Sigmoid colon (tissue), 7 donors: ENCODE data around the gene CHPT1. TPM values are rescaled to one million over a fixed set of nuclear protein-coding genes. Genes with fewer than 3 reads are reported as not detected.

Experiments used
- DNase-seq: peaks from one replicate; pipeline ENCODE4 v3.0.0-alpha.2; 2019
- H3K27ac ChIP-seq, 4 donors: fragments of 200-600 bp; sonication (generic); one replicate each; pipeline ENCODE4 v1.5.1; 2016 to 2019; ENCODE audit warnings: mild to moderate bottlenecking in 1 of 4
- H3K27me3 ChIP-seq, 3 donors: fragments of 200-600 bp; sonication (generic); one replicate each; pipeline ENCODE4 v1.5.1; 2019; ENCODE audit warnings: mild to moderate bottlenecking in 1 of 3
- H3K36me3 ChIP-seq, 4 donors: fragments of 200-600 bp; sonication (generic); one replicate each; pipeline ENCODE4 v1.5.1; 2016 to 2019
- H3K4me1 ChIP-seq, 4 donors: fragments of 200-600 bp; sonication (generic); one replicate each; pipeline ENCODE4 v1.5.1; 2017 to 2019
- H3K4me3 ChIP-seq, 4 donors: fragments of 200-600 bp; sonication (generic); one replicate each; pipeline ENCODE4 v1.5.1; 2017 to 2019; ENCODE audit warnings: mild to moderate bottlenecking in 2 of 4, moderate library complexity in 1 of 4
- H3K9me3 ChIP-seq, 4 donors: fragments of 200-600 bp in 3 of 4; sonication (generic) in 3 of 4; one replicate each; pipeline versions ENCODE4 v1.5.1 to v1.6.1; 2013 to 2019
- CTCF ChIP-seq, 4 experiments: fragments of 450-650 bp in 3 of 4; fragments of 200-600 bp in 1 of 4; IDR thresholded peaks; one replicate each; pipeline ENCODE4 v1.5.1; 2016 to 2019; ENCODE audit warnings: antibody characterized with exemption in 4 of 4, mild to moderate bottlenecking in 3 of 4, moderate library complexity in 2 of 4
- EP300 ChIP-seq, 4 donors: sonication (generic); formaldehyde crosslinking; IDR thresholded peaks; one replicate each; pipeline ENCODE4 v1.6.1; 2017; ENCODE audit warnings: antibody characterized with exemption in 4 of 4
- POLR2A ChIP-seq, 2 donors: fragments of 450-650 bp; IDR thresholded peaks; one replicate each; pipeline ENCODE4 v1.6.1; 2016; ENCODE audit warnings: antibody characterized with exemption in 2 of 2, mild to moderate bottlenecking in 2 of 2, moderate library complexity in 2 of 2
- POLR2AphosphoS5 ChIP-seq, 4 donors: sonication (generic); formaldehyde crosslinking; IDR thresholded peaks; one replicate each; pipeline ENCODE4 v1.6.1; 2017; ENCODE audit warnings: antibody characterized with exemption in 4 of 4
- WGBS, 2 donors: extraction: QIAGEN DNeasy Blood & Tissue Kit; methylation state at CpG; one replicate each; pipeline ENCODE4 v1.1.7; 2013; 5-methylcytosine and 5-hydroxymethylcytosine counted together
- intact Hi-C: fragments of 100-400 bp; cut with DNase I; formaldehyde crosslinking; loops from one replicate; pipeline ENCODE4 v1.15.1; 2023
- polyA plus RNA-seq, 3 donors: library from polyadenylated mRNA; stranded (reverse); fragments of 200-250 nt; gene quantifications; one replicate each; pipeline ENCODE4 v1.2.3, GENCODE V29; 2013
- total RNA-seq, 4 donors: library from RNA; depleted of rRNA; stranded (reverse); fragments of >200 nt; gene quantifications; one replicate each; pipeline ENCODE4 v1.1.0, GENCODE V29; 2016
- donor health status: healthy with polysubstance abuse.
- donor health status: Bipolar disorder and iron deficiency.
- donor health status: healthy.

The CHPT1 gene
- total and polyA plus RNA-seq, 7 donors = 49.9 to 118 (median 58.1) TPM

GRCh38 chr12:101738920-101739665 is 41.7 kb downstream of the CHPT1 start, which contains the start of gene SYCP3:
SYCP3 (minus strand) TSS chr12:101739462; CDS start chr12:101737935, 1,527 bp downstream.
- Histone ChIP-seq H3K4me1 (no peaks in the 10 kb centered on the region), H3K36me3 (peaks cover 2 to 54% (median 19%) of the 10 kb centered on the region in 4 donors), H3K4me3 (no peak within 1 kb of the TSS), H3K27ac (no peak within 1 kb of the TSS), H3K9me3 (no peaks in the 10 kb centered on the region), H3K27me3 (no peaks in the 10 kb centered on the region)
- intact Hi-C loops = no loop called here
- no peak for DNase-seq
- 98 to 99% methylated on average over 57 of the region's 57 CpGs for whole genome bisulfite sequencing, 2 donors
- TF ChIP-seq CTCF (IDR thresholded peaks at IDR 0.05) = no peak
- TF ChIP-seq POLR2AphosphoS5 (IDR thresholded peaks at IDR 0.05) = no peak
- no peak for TF ChIP-seq EP300 (IDR thresholded peaks at IDR 0.05)

GRCh38 chr12:101740566-101740965 is 43.1 kb downstream of the CHPT1 start:
- no peak for TF ChIP-seq CTCF (IDR thresholded peaks at IDR 0.05)
- no peak for TF ChIP-seq EP300 (IDR thresholded peaks at IDR 0.05)
- no peak for TF ChIP-seq POLR2A (IDR thresholded peaks at IDR 0.05)
- TF ChIP-seq POLR2AphosphoS5 (IDR thresholded peaks at IDR 0.05) = no peak
- 96 to 98% methylated on average over 5 of the region's 5 CpGs for WGBS, 2 donors
- Histone ChIP-seq H3K9me3 (no peaks in the 10 kb centered on the region), H3K36me3 (peaks cover 4 to 59% (median 23%) of the 10 kb centered on the region in 4 donors), H3K27me3 (no peaks in the 10 kb centered on the region), H3K4me3 (no peak overlapping the region), H3K4me1 (no peaks in the 10 kb centered on the region), H3K27ac (no peak overlapping the region)
- no peak for DNase-seq
- intact Hi-C loops = no loop called here

- Histone ChIP-seq H3K9me3 (no peaks in the 10 kb centered on the region), H3K27ac (no peak overlapping the region), H3K36me3 (peaks cover 4 to 63% (median 25%) of the 10 kb centered on the region in 4 donors), H3K4me3 (no peak overlapping the region), H3K4me1 (no peaks in the 10 kb centered on the region), H3K27me3 (no peaks in the 10 kb centered on the region)
- DNase-seq = no peak
- intact Hi-C loops = no loop called here
- WGBS, 2 donors = 71 to 85% methylated on average over 5 of the region's 5 CpGs
- TF ChIP-seq POLR2A (IDR thresholded peaks at IDR 0.05) (no peak), CTCF (IDR thresholded peaks at IDR 0.05) (no peak), EP300 (IDR thresholded peaks at IDR 0.05) (no peak), POLR2AphosphoS5 (IDR thresholded peaks at IDR 0.05) (no peak)
These were observed 43.5 kb downstream of the CHPT1 start for GRCh38 chr12:101740980-101741379.

GRCh38 chr12:101743242-101743641 is 45.8 kb downstream of the CHPT1 start:
- no peak for DNase-seq
- peaks cover 4 to 68% (median 30%) of the 10 kb centered on the region in 4 donors for H3K36me3 ChIP-seq
- 84 to 89% methylated on average over 1 of the region's 1 CpG for WGBS, 2 donors
- TF ChIP-seq CTCF (IDR thresholded peaks at IDR 0.05) (no peak), EP300 (IDR thresholded peaks at IDR 0.05) (no peak), POLR2AphosphoS5 (IDR thresholded peaks at IDR 0.05) (no peak), POLR2A (IDR thresholded peaks at IDR 0.05) (no peak)
- no peaks in the 10 kb centered on the region for H3K27me3 ChIP-seq
- no peaks in the 10 kb centered on the region for H3K4me1 ChIP-seq
- intact Hi-C loops = no loop called here
- H3K4me3 ChIP-seq = no peak overlapping the region
- H3K9me3 ChIP-seq = no peaks in the 10 kb centered on the region
- no peak overlapping the region for H3K27ac ChIP-seq
